Spleen (tissue), 11 donors: ENCODE data around the gene GHRL. TPM values are rescaled to one million over a fixed set of nuclear protein-coding genes. Genes with fewer than 3 reads are reported as not detected.
A peak's percentile ranks its signal among the peaks of the same experiment; 100 is the strongest.

ENCODE experiments used
- DNase-seq: peaks from one replicate; pipeline ENCODE4 v3.0.0-alpha.2; 2020
- H3K27ac ChIP-seq, 8 donors: fragments of 200-600 bp; sonication (generic) in 7 of 8; 1 replicate in 4 of 8; 2 replicates in 4 of 8; pipeline versions ENCODE4 v1.5.0 to v1.8.0; 2016 to 2021; ENCODE audit warnings: inconsistent platforms in 4 of 8, mild to moderate bottlenecking in 4 of 8, moderate library complexity in 1 of 8
- H3K27me3 ChIP-seq, 7 donors: fragments of 200-600 bp; sonication (generic) in 6 of 7; replicated peaks in 1 of 7; 1 replicate in 4 of 7; 2 replicates in 3 of 7; pipeline versions ENCODE4 v1.5.0 to v1.8.0; 2016 to 2021; ENCODE audit warnings: inconsistent platforms in 3 of 7, mild to moderate bottlenecking in 1 of 7
- H3K36me3 ChIP-seq, 6 donors: fragments of 200-600 bp; sonication (generic) in 5 of 6; 1 replicate in 4 of 6; 2 replicates in 2 of 6; pipeline versions ENCODE4 v1.5.0 to v1.8.0; 2016 to 2021; ENCODE audit warnings: inconsistent platforms in 2 of 6
- H3K4me1 ChIP-seq, 6 donors: fragments of 200-600 bp; sonication (generic) in 5 of 6; 1 replicate in 3 of 6; 2 replicates in 3 of 6; pipeline versions ENCODE4 v1.5.0 to v1.8.0; 2016 to 2021; ENCODE audit warnings: inconsistent platforms in 3 of 6
- H3K4me3 ChIP-seq, 8 donors: fragments of 200-600 bp; sonication (generic) in 7 of 8; 1 replicate in 4 of 8; 2 replicates in 4 of 8; pipeline versions ENCODE4 v1.5.0 to v1.8.0; 2016 to 2021; ENCODE audit warnings: inconsistent platforms in 4 of 8, mild to moderate bottlenecking in 4 of 8, moderate library complexity in 2 of 8
- H3K9me3 ChIP-seq, 8 donors: fragments of 200-600 bp; sonication (generic) in 7 of 8; 1 replicate in 4 of 8; 2 replicates in 4 of 8; pipeline versions ENCODE4 v1.5.0 to v1.8.0; 2016 to 2021; ENCODE audit warnings: inconsistent platforms in 4 of 8
- CTCF ChIP-seq, 11 experiments: fragments of 200-600 bp in 7 of 11; fragments of 450-650 bp in 4 of 11; sonication (generic) in 4 of 11; IDR thresholded peaks in 8 of 11; conservative IDR thresholded peaks in 3 of 11; 1 replicate in 7 of 11; 2 replicates in 4 of 11; pipeline versions ENCODE4 v1.4.0 to v1.8.0; 2016 to 2021; ENCODE audit warnings: antibody characterized with exemption in 11 of 11, inconsistent platforms in 4 of 11, mild to moderate bottlenecking in 1 of 11
- POLR2A ChIP-seq, 3 donors: fragments of 450-650 bp; IDR thresholded peaks; one replicate each; pipeline ENCODE4 v1.5.1; 2017; ENCODE audit warnings: antibody characterized with exemption in 3 of 3, mild to moderate bottlenecking in 1 of 3
- POLR2AphosphoS5 ChIP-seq, 3 donors: sonication (generic); formaldehyde crosslinking; IDR thresholded peaks; one replicate each; pipeline ENCODE4 v1.5.1; 2017; ENCODE audit warnings: antibody characterized with exemption in 3 of 3
- WGBS, 5 donors: extraction: QIAGEN DNeasy Blood & Tissue Kit in 3 of 5; methylation state at CpG; one replicate each; pipeline versions ENCODE4 v1.1.5 to v1.1.7; 2013 to 2018; 5-methylcytosine and 5-hydroxymethylcytosine counted together
- intact Hi-C: fragments of 100-400 bp; cut with DNase I; formaldehyde crosslinking; loops from one replicate; pipeline ENCODE4 v1.15.0; 2023; ENCODE audit warnings: low total_unique reads
- polyA plus RNA-seq, 3 donors: library from polyadenylated mRNA; stranded (reverse); fragments of 200-250 nt; gene quantifications; one replicate each; pipeline ENCODE4 v1.2.1, GENCODE V29; 2013
- total RNA-seq, 7 donors: library from RNA; depleted of rRNA in 3 of 7; stranded (reverse); fragments of >200 nt in 3 of 7; fragmentation: NEBNext Ultra II Directional in 4 of 7; extraction: Animal tissue kit (Norgen Biotek cat#: 25700) in 4 of 7; gene quantifications; one replicate each; pipeline versions ENCODE4 v1.1.0 to v1.2.1, GENCODE V29; 2016 to 2021
- donor health status: healthy with polysubstance abuse.
- donor health status: DM: no; HTN: no; CAD: no; lungs with moderate emphysema.
- donor health status: DM: no; HTN: no; CAD: no.
- donor health status: Bipolar disorder and iron deficiency.
- donor health status: healthy.
- donor health status: DM: no; HTN: no; CAD: no.
- donor health status: DM: yes; HTN: yes; CAD: no.

The GHRL gene
- total and polyA plus RNA-seq, 10 donors, result 1.1 to 8.0 (median 4.0) TPM

GRCh38 chr3:10340046-10340445 lies 47.3 kb upstream of the GHRL start:
- H3K27ac ChIP-seq, result no peak overlapping the region
- peaks cover 0 to 10% (median 0%) of the 10 kb centered on the region in 7 donors for H3K27me3 ChIP-seq
- 55 to 71% (median 65%) methylated on average over 4 of the region's 4 CpGs for whole genome bisulfite sequencing, 5 donors
- no peak for DNase-seq
- H3K36me3 ChIP-seq, result no peaks in the 10 kb centered on the region
- intact Hi-C loops, result loop anchor here (5.0 kb wide), 1 partner anchor 397 kb away; no protein-coding TSS in a partner anchor
- H3K4me1 ChIP-seq, result peaks cover 0 to 6% (median 0%) of the 10 kb centered on the region in 6 donors
- no peak overlapping the region for H3K4me3 ChIP-seq
- no peaks in the 10 kb centered on the region for H3K9me3 ChIP-seq
- TF ChIP-seq CTCF (IDR thresholded peaks at IDR 0.05 in 8 of 11, conservative IDR thresholded peaks at IDR 0.05 in 3 of 11), result no peak
- TF ChIP-seq POLR2AphosphoS5 (IDR thresholded peaks at IDR 0.05), result no peak
- no peak for TF ChIP-seq POLR2A (IDR thresholded peaks at IDR 0.05)

GRCh38 chr3:10339376-10339955 lies 46.7 kb upstream of the GHRL start:
- intact Hi-C loops, result no loop called here
- peak; percentile 29 for DNase-seq
- Histone ChIP-seq H3K27ac (no peak overlapping the region), H3K9me3 (no peaks in the 10 kb centered on the region), H3K4me1 (peaks cover 0 to 6% (median 0%) of the 10 kb centered on the region in 6 donors), H3K36me3 (no peaks in the 10 kb centered on the region), H3K27me3 (peaks cover 0 to 10% (median 0%) of the 10 kb centered on the region in 7 donors), H3K4me3 (no peak overlapping the region)
- 85 to 90% (median 87%) methylated on average over 8 of the region's 8 CpGs for WGBS, 5 donors
- TF ChIP-seq CTCF (IDR thresholded peaks at IDR 0.05 in 8 of 11, conservative IDR thresholded peaks at IDR 0.05 in 3 of 11) (no peak), POLR2AphosphoS5 (IDR thresholded peaks at IDR 0.05) (no peak), POLR2A (IDR thresholded peaks at IDR 0.05) (no peak)

GRCh38 chr3:10338591-10339353 lies 46.0 kb upstream of the GHRL start:
- TF ChIP-seq CTCF (IDR thresholded peaks at IDR 0.05 in 8 of 11, conservative IDR thresholded peaks at IDR 0.05 in 3 of 11) (no peak), POLR2A (IDR thresholded peaks at IDR 0.05) (no peak), POLR2AphosphoS5 (IDR thresholded peaks at IDR 0.05) (no peak)
- H3K36me3 ChIP-seq, result no peaks in the 10 kb centered on the region
- no peaks in the 10 kb centered on the region for H3K4me1 ChIP-seq
- H3K27ac ChIP-seq, result no peak overlapping the region
- WGBS, 5 donors, result 39 to 46% (median 40%) methylated on average over 8 to 12 of the region's 12 CpGs
- H3K4me3 ChIP-seq, result no peak overlapping the region
- DNase-seq, result peak; percentile 47
- H3K9me3 ChIP-seq, result no peaks in the 10 kb centered on the region
- intact Hi-C loops, result no loop called here
- H3K27me3 ChIP-seq, result peaks cover 0 to 7% (median 0%) of the 10 kb centered on the region in 7 donors

DNA sequence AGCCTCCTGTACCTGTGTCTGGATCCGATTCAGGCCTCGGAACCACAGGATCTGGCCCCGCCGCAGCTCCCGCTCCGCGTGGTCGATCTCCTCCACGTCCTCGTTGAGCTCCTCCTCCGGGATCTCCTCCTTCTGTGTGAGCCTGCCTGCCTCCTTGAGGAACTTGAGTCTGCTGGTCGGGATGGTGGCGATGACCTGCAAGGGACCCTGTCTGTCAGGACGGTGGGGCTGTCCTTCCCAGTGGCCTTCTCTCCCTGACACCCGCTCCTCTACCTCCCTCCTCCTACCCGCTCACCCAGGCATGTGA lies 45.4 kb upstream of the GHRL start:
- 83 to 94% (median 86%) methylated on average over 16 of the region's 16 CpGs for whole genome bisulfite sequencing, 5 donors
- DNase-seq, result peak; percentile 72

More for the DNA sequence above, 45.4 kb upstream of the GHRL start:
- Histone ChIP-seq H3K36me3 (no peaks in the 10 kb centered on the region), H3K4me3 (no peak overlapping the region), H3K27me3 (peaks cover 0 to 3% (median 0%) of the 10 kb centered on the region in 7 donors), H3K27ac (no peak overlapping the region), H3K9me3 (no peaks in the 10 kb centered on the region), H3K4me1 (peaks cover 0 to 2% (median 0%) of the 10 kb centered on the region in 6 donors)
- intact Hi-C loops, result no loop called here
- TF ChIP-seq POLR2A (IDR thresholded peaks at IDR 0.05) (no peak), POLR2AphosphoS5 (IDR thresholded peaks at IDR 0.05) (no peak), CTCF (IDR thresholded peaks at IDR 0.05 in 8 of 11, conservative IDR thresholded peaks at IDR 0.05 in 3 of 11) (no peak)
